Gastroesophageal sphincter (tissue), 3 donors: ENCODE data around the gene FBXL19.

Source experiments
- EP300 ChIP-seq: sonication (generic); formaldehyde crosslinking; IDR thresholded peaks from one replicate; pipeline ENCODE4 v1.6.1; 2017; ENCODE audit warnings: antibody characterized with exemption, mild to moderate bottlenecking
- POLR2A ChIP-seq, 2 donors: fragments of 450-650 bp; IDR thresholded peaks; one replicate each; pipeline ENCODE4 v1.6.1; 2017; ENCODE audit warnings: antibody characterized with exemption in 2 of 2, mild to moderate bottlenecking in 2 of 2, moderate library complexity in 1 of 2
- POLR2AphosphoS5 ChIP-seq: sonication (generic); formaldehyde crosslinking; IDR thresholded peaks from one replicate; pipeline ENCODE4 v1.6.1; 2017; ENCODE audit warnings: antibody characterized with exemption
- TF ChIP-seq, protein P1 (sequence below), 4 experiments: fragments of 200-600 bp in 2 of 4; fragments of 450-650 bp in 2 of 4; sonication (generic) in 1 of 4; IDR thresholded peaks; one replicate each; pipeline ENCODE4 v1.5.1; 2017 to 2019; ENCODE audit warnings: antibody characterized with exemption in 4 of 4, mild to moderate bottlenecking in 2 of 4, moderate library complexity in 2 of 4

DNA sequence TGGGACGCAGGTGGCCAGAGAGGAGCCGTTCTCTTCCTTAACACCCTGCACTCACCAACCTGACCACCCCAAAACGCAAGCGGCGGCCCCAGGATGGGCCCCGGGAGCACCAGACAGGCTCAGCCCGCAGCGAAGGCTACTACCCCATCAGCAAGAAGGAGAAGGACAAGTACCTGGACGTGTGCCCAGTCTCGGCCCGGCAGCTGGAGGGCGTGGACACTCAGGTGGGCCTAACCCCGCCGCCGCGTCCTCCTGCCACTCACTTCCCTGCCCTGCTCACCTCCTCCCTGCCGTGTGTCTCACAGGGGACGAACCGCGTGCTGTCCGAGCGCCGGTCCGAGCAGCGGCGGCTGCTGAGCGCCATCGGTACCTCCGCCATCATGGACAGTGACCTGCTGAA lies 57.1 kb downstream of the FBXL19 start:
- no peak for TF ChIP-seq POLR2A (IDR thresholded peaks at IDR 0.05)
- TF ChIP-seq, protein P1, sequence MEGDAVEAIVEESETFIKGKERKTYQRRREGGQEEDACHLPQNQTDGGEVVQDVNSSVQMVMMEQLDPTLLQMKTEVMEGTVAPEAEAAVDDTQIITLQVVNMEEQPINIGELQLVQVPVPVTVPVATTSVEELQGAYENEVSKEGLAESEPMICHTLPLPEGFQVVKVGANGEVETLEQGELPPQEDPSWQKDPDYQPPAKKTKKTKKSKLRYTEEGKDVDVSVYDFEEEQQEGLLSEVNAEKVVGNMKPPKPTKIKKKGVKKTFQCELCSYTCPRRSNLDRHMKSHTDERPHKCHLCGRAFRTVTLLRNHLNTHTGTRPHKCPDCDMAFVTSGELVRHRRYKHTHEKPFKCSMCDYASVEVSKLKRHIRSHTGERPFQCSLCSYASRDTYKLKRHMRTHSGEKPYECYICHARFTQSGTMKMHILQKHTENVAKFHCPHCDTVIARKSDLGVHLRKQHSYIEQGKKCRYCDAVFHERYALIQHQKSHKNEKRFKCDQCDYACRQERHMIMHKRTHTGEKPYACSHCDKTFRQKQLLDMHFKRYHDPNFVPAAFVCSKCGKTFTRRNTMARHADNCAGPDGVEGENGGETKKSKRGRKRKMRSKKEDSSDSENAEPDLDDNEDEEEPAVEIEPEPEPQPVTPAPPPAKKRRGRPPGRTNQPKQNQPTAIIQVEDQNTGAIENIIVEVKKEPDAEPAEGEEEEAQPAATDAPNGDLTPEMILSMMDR (IDR thresholded peaks at IDR 0.05), result no peak
- TF ChIP-seq EP300, result no peak
- TF ChIP-seq POLR2AphosphoS5, result no peak
